ENCODE data around the gene MRGPRX4. TPM values are rescaled to one million over a fixed set of nuclear protein-coding genes. Genes with fewer than 3 reads are reported as not detected.

MRGPRX4 gene
- total RNA-seq, 1 donor from 2014 or later: not detected

DNA sequence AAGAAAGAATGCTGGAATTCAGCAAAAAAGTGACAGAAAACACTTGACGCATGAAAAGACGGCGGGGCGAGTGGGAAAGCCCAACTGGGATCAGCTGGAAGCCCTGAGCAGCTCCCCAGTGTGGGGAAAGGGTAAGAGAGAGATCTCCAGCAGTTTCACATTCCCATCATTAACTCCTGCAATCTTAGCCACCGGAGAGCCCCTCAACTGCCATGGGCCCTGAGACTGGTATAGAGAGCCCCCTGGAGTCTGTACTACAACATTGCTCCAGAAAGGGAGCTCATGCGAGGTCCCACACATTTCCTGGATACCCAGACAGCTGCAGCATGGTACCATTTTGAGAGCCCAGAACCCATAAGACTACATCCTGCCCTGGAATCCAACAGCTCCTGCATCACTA lies 31.1 kb downstream of the MRGPRX4 start:
- ATAC-seq: no peak
- DNase-seq (ENCODE audit: low spot score): no peak
- intact Hi-C loops (cut with DNase I): no loop called here

DNA sequence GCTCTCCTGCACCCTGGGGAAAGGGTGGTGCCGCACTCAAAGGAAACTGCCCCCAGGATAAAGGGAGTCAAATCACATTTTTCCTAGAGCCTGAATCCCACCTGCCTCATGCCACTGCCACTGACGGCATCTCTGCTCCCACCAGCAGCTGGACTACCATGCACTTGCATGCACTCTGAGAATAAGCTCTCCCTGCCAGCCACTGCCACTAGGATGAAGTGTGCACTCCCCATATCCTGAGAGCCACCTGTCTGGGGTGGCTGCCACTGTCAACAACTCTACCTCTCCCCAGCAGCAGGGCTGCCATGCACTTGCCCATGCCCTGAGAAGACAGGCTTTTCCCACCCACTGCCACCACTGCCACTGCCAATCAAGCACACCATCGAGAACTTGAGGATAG lies 31.6 kb downstream of the MRGPRX4 start:
- intact Hi-C loops (cut with DNase I): no loop called here
- ATAC-seq: no peak
- DNase-seq (ENCODE audit: low spot score): no peak

DNA sequence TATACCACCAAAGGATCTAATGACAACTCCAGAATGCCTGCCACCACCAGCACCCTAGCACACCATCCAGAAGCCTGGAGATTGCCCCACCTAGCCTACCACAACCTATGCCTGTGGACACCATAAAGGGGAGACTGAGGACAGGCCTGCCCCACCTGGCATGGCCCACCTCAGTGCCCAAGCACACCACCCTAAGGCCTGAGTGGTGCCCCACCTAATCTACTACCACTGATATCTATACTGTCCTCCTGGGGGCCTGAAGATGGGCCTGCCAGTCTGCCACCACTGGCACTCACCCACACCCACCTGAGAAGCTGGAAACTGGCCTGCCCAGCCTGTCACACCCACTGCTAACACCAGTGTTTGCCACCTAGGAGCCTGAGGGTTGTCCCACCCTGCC lies 32.1 kb downstream of the MRGPRX4 start:
- intact Hi-C loops (cut with DNase I): no loop called here
- no peak for ATAC-seq
- no peak for DNase-seq (ENCODE audit: low spot score)

DNA sequence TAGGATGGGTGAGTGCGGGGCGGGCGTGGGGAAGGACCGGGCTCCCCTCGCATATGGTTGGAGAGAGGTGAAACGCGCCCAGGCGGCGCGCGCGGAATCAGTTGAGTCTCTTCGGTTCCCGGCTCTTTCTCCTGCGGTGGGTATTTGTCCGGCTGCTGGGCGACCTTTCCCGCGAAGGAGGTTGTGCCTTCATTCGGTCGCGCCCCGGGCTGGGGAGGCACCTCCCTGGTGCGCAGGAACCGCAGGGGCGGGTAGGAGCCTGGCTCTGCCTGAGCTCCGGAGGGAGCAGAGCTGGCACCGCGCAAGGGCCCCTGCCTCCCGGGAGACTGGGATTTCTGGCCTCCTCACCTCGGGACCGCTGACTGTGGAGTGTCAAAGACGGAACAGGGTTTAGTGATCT lies 36.4 kb downstream of the MRGPRX4 start:
- intact Hi-C loops (cut with DNase I): no loop called here
- DNase-seq (ENCODE audit: low spot score) (no peak), ATAC-seq (no peak)

DNA sequence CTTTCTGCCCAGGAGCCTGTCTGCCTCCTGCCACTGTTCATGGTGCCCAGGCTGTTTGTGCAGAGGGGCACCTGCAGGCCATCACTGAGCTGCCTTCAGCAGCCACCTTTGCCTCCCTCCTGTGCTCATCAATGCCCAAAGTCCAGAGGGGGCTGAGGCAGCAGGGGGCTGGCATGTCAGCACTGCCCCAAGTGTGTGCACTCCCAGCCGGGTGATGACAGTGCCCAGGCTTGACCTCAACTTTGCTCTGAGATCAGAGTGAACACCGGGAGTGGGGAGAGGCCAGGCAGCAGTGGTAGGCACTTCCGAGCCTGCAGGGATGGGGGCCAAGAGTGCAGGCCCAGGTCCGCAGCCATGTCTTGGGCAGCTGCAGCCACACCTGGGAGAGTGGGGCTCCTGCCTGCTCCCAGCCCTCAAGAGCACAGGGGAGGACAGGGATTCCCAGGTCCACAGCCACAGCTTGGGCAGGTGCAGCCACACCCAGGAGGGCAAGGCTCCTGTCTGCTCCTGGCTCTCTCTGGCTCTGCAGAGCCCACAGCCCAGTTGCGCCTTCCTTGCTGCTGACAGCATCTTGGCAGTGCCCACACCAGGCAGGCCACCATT lies 48.7 kb downstream of the MRGPRX4 start:
- no peak for DNase-seq (ENCODE audit: low spot score)
- ATAC-seq: no peak
- intact Hi-C loops (cut with DNase I): no loop called here

DNA sequence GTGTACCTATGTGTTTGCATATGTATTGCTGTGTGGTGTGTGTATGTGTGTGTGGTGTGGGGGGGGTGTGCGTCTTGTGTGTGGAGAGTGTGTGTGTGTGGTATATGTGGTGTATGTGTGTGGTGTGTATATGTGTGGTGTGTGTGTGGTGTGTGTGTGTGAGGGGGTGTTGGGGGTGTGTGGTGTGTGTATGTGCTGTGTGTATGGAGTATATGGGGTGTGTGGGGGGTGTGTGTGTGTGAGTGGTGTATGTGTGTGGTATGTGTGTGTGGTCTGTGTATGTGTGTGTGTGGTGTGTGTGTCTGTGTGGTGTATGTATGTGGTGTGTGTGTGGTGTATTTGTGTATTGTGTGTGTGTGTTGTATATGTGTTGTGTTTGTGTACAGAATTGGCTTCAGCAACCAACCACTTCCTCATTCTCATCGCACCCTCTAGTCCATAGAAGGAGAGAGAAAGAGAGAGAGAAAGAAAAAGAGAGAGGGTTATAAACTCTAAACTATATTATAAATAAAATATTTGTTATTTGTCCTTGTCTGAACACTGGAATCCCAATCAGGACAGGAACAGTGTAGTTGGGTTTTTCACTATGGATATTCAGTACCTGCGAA lies 50.3 kb downstream of the MRGPRX4 start:
- intact Hi-C loops (cut with DNase I): no loop called here
- DNase-seq (ENCODE audit: low spot score) (no peak), ATAC-seq (no peak)

Other genes with a start within 250 kb of the MRGPRX4 start
- 44.1 TPM for gene SERGEF, start 159.8 kb upstream of the MRGPRX4 start, total RNA-seq
- 0.89 TPM for gene TPH1, start 126.6 kb upstream of the MRGPRX4 start, total RNA-seq
- 14.3 TPM for gene SAAL1, start 66.8 kb upstream of the MRGPRX4 start, total RNA-seq
- gene MRGPRX3, start 40.3 kb upstream of the MRGPRX4 start, total RNA-seq: not detected
- gene SAA4, start 64.0 kb downstream of the MRGPRX4 start, total RNA-seq: not detected
- 2.6 TPM for gene SAA2, start 75.8 kb downstream of the MRGPRX4 start, total RNA-seq
- 11.6 TPM for gene SAA1, start 93.4 kb downstream of the MRGPRX4 start, total RNA-seq
- gene HPS5, start 149.3 kb downstream of the MRGPRX4 start, total RNA-seq: 44.5 TPM
- 53.5 TPM for gene GTF2H1, start 149.7 kb downstream of the MRGPRX4 start, total RNA-seq
- 303 TPM for gene LDHA, start 221.7 kb downstream of the MRGPRX4 start, total RNA-seq
- 0.80 TPM for gene LDHC, start 239.5 kb downstream of the MRGPRX4 start, total RNA-seq